Testis (tissue), 3 donors: ENCODE measurements around the gene AMPD3. TPM values are rescaled to one million over a fixed set of nuclear protein-coding genes. Genes with fewer than 3 reads are reported as not detected.

Source experiments
- DNase-seq: peaks from one replicate; pipeline ENCODE4 v3.0.0-alpha.2; 2019
- H3K27ac ChIP-seq, 2 donors: fragments of 200-600 bp; sonication (generic); one replicate each; pipeline ENCODE4 v1.5.1; 2019
- H3K27me3 ChIP-seq: fragments of 200-600 bp; sonication (generic); one replicate; pipeline ENCODE4 v1.5.1; 2019
- H3K36me3 ChIP-seq: fragments of 200-600 bp; sonication (generic); one replicate; pipeline ENCODE4 v1.5.1; 2017; ENCODE audit warnings: low read depth; ENCODE audit errors: missing control alignments
- H3K4me1 ChIP-seq: fragments of 200-600 bp; sonication (generic); one replicate; pipeline ENCODE4 v1.5.1; 2019
- H3K4me3 ChIP-seq, 2 donors: fragments of 200-600 bp; sonication (generic); one replicate each; pipeline ENCODE4 v1.5.1; 2017 to 2019
- H3K9me3 ChIP-seq: fragments of 200-600 bp; sonication (generic); one replicate; pipeline ENCODE4 v1.5.1; 2017
- CTCF ChIP-seq, 3 experiments: fragments of 450-650 bp in 2 of 3; fragments of 200-600 bp in 1 of 3; sonication (generic) in 1 of 3; IDR thresholded peaks; one replicate each; pipeline ENCODE4 v1.5.1; 2016 to 2019; ENCODE audit warnings: antibody characterized with exemption in 3 of 3, mild to moderate bottlenecking in 2 of 3, moderate library complexity in 1 of 3
- POLR2A ChIP-seq: fragments of 450-650 bp; IDR thresholded peaks from one replicate; pipeline ENCODE4 v1.6.1; 2017; ENCODE audit warnings: antibody characterized with exemption, mild to moderate bottlenecking, moderate library complexity
- WGBS, 2 donors: methylation state at CpG; one replicate each; pipeline ENCODE4 v1.1.5; 2018; 5-methylcytosine and 5-hydroxymethylcytosine counted together
- intact Hi-C: fragments of 100-400 bp; cut with DNase I; formaldehyde crosslinking; loops from one replicate; pipeline ENCODE4 v1.15.1; 2023; ENCODE audit warnings: low total_unique reads
- polyA plus RNA-seq: library from polyadenylated mRNA; stranded (reverse); fragments of 350-450 nt; fragmentation: Illumina TruSeq; extraction: RNeasy Lipid Tissue Mini Kit (QIAGEN cat#74804); gene quantifications from one replicate; pipeline ENCODE4 v1.2.3, GENCODE V29; 2014; ENCODE audit warnings: low read depth, low replicate concordance; ENCODE audit not compliant: insufficient read depth
- total RNA-seq, 2 donors: library from RNA; depleted of rRNA; stranded (reverse); fragments of >200 nt; gene quantifications; one replicate each; pipeline ENCODE4 v1.2.3, GENCODE V29; 2016

The AMPD3 gene
- total and polyA plus RNA-seq, 3 donors from 2014 or later: 5.5 to 13.4 (median 10.9) TPM

- Histone ChIP-seq H3K9me3 (no peaks in the 10 kb centered on the region), H3K4me3 (no peak overlapping the region), H3K27me3 (no peaks in the 10 kb centered on the region), H3K27ac (no peak overlapping the region), H3K4me1 (no peaks in the 10 kb centered on the region), H3K36me3 (no peaks in the 10 kb centered on the region)
- no peak for DNase-seq
- intact Hi-C loops: no loop called here
- no peak for TF ChIP-seq CTCF (IDR thresholded peaks at IDR 0.05)
Measured at GRCh38 chr11:10440401-10440800, 14.7 kb upstream of the AMPD3 start.

- 90 to 97% methylated on average over 4 of the region's 4 CpGs for WGBS, 2 donors
- Histone ChIP-seq H3K4me1 (no peaks in the 10 kb centered on the region), H3K9me3 (no peaks in the 10 kb centered on the region), H3K4me3 (no peak overlapping the region), H3K27me3 (no peaks in the 10 kb centered on the region), H3K27ac (no peak overlapping the region), H3K36me3 (no peaks in the 10 kb centered on the region)
- intact Hi-C loops: no loop called here
- no peak for DNase-seq
- TF ChIP-seq CTCF (IDR thresholded peaks at IDR 0.05): no peak
- TF ChIP-seq POLR2A: no peak
Measured at GRCh38 chr11:10441091-10441490, 14.0 kb upstream of the AMPD3 start.

- TF ChIP-seq CTCF (IDR thresholded peaks at IDR 0.05) (no peak), POLR2A (no peak)
- Histone ChIP-seq H3K27me3 (no peaks in the 10 kb centered on the region), H3K4me3 (no peak overlapping the region), H3K36me3 (no peaks in the 10 kb centered on the region), H3K27ac (no peak overlapping the region), H3K4me1 (no peaks in the 10 kb centered on the region), H3K9me3 (no peaks in the 10 kb centered on the region)
- no peak for DNase-seq
- intact Hi-C loops: no loop called here
- 79 to 81% methylated on average over 8 of the region's 8 CpGs for WGBS, 2 donors
Measured at GRCh38 chr11:10441652-10442503, 13.2 kb upstream of the AMPD3 start.

GRCh38 chr11:10443152-10443551 is 11.9 kb upstream of the AMPD3 start:
- Histone ChIP-seq H3K4me3 (no peak overlapping the region), H3K4me1 (no peaks in the 10 kb centered on the region), H3K27ac (no peak overlapping the region), H3K9me3 (no peaks in the 10 kb centered on the region), H3K36me3 (no peaks in the 10 kb centered on the region), H3K27me3 (no peaks in the 10 kb centered on the region)
- intact Hi-C loops: no loop called here
- TF ChIP-seq POLR2A: no peak
- TF ChIP-seq CTCF (IDR thresholded peaks at IDR 0.05): no peak
- DNase-seq: no peak
- WGBS, 2 donors: 91 to 92% methylated on average over 7 of the region's 7 CpGs

- no peak overlapping the region for H3K4me3 ChIP-seq
- no peaks in the 10 kb centered on the region for H3K27me3 ChIP-seq
- H3K4me1 ChIP-seq: no peaks in the 10 kb centered on the region
- intact Hi-C loops: no loop called here
- no peaks in the 10 kb centered on the region for H3K36me3 ChIP-seq
- H3K9me3 ChIP-seq: no peaks in the 10 kb centered on the region
- no peak overlapping the region for H3K27ac ChIP-seq
- no peak for DNase-seq
- TF ChIP-seq POLR2A: no peak
- no peak for TF ChIP-seq CTCF (IDR thresholded peaks at IDR 0.05)
- WGBS, 2 donors: 78 to 86% methylated on average over 4 of the region's 4 CpGs
Measured at GRCh38 chr11:10443721-10444235, 11.3 kb upstream of the AMPD3 start.
